ENCODE measurements around the gene AHRR.

- no peak for TF ChIP-seq FOXK2 (IDR thresholded peaks at IDR 0.05)
- no peak for TF ChIP-seq BHLHE40 (IDR thresholded peaks at IDR 0.05; ENCODE audit: borderline replicate concordance)
- no peak for TF ChIP-seq FOXM1 (IDR thresholded peaks at IDR 0.05; ENCODE audit: borderline replicate concordance)
- no peak for TF ChIP-seq FOXA1 (IDR thresholded peaks at IDR 0.05)
Observed at GRCh38 chr5:428219-428618, 106.7 kb downstream of the AHRR start.
